Measurements from ENCODE around the gene AGAP3.

AGAP3 gene

DNA sequence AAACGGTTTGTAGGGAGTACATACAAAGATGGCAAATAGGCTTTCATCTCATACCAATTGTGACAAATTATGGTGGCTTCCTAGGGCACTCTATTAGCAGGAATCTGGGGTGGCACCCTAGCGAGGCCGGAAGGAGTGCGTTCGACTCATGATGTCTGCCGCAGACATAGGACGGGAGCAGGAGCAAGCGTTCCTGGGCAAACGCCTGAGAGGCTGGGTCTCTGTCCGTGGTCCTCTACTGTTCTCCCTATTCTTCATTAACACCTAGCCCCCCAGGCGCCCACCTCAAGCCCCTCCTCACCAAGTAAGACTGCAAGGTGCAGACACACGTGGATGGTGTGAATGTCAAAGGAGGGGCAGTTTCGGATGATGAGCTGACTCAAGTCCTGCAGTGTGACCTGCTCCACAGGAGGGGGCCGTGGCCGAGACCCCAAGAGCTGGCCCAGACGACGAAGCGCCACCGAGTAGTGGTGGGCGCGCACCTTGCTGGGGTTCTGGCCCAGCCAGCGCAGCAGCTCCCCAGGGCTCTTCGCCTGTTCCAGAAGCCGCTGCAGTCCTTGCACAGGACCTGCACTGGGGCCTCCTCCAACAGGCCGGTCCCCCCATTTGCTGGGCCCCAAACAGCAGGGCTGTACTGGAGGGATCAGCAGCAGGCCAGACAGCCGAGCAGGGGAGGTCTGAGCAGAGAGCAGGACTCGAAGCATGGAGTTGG, 6.9 kb upstream of the AGAP3 start:
- TF ChIP-seq, protein P1, sequence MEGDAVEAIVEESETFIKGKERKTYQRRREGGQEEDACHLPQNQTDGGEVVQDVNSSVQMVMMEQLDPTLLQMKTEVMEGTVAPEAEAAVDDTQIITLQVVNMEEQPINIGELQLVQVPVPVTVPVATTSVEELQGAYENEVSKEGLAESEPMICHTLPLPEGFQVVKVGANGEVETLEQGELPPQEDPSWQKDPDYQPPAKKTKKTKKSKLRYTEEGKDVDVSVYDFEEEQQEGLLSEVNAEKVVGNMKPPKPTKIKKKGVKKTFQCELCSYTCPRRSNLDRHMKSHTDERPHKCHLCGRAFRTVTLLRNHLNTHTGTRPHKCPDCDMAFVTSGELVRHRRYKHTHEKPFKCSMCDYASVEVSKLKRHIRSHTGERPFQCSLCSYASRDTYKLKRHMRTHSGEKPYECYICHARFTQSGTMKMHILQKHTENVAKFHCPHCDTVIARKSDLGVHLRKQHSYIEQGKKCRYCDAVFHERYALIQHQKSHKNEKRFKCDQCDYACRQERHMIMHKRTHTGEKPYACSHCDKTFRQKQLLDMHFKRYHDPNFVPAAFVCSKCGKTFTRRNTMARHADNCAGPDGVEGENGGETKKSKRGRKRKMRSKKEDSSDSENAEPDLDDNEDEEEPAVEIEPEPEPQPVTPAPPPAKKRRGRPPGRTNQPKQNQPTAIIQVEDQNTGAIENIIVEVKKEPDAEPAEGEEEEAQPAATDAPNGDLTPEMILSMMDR (IDR thresholded peaks at IDR 0.05; ENCODE audit: low read depth, low read length, missing control alignments): no peak
- peak overlapping the region; percentile 93 for H3K4me3 ChIP-seq (ENCODE audit: low read depth, low read length)
- no peak for DNase-seq (ENCODE audit: low read depth)
- in situ Hi-C loops (cut with HindIII; ENCODE audit: low sequenced_read_pairs): no loop called here

DNA sequence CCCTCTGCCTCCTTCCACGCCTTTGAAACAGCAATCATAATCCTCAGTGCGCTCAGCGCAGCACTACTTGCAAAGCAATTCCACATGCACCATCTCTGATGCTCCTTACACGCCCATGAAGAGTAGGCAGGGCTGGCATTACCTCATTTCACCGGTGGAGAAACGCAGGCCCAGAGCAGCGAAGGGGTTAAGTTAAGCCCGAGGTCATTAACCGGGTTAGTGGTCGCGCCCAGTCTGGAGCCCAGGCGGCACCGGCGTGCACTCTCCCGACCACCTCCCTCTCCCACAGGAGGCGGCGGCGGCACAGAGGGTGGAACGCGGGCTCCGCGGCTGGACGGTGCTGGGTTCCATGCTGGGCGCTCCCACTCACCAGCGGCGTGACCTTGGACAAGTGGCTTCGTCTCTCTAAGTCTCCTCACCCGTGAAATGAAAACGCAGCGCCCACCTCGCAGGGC, 6.2 kb upstream of the AGAP3 start:
- H3K4me3 ChIP-seq (ENCODE audit: low read depth, low read length): peak overlapping the region; percentile 93
- TF ChIP-seq, protein P1 (IDR thresholded peaks at IDR 0.05; ENCODE audit: low read depth, low read length, missing control alignments): no peak
- DNase-seq (ENCODE audit: low read depth): no peak
- in situ Hi-C loops (cut with HindIII; ENCODE audit: low sequenced_read_pairs): no loop called here

DNA sequence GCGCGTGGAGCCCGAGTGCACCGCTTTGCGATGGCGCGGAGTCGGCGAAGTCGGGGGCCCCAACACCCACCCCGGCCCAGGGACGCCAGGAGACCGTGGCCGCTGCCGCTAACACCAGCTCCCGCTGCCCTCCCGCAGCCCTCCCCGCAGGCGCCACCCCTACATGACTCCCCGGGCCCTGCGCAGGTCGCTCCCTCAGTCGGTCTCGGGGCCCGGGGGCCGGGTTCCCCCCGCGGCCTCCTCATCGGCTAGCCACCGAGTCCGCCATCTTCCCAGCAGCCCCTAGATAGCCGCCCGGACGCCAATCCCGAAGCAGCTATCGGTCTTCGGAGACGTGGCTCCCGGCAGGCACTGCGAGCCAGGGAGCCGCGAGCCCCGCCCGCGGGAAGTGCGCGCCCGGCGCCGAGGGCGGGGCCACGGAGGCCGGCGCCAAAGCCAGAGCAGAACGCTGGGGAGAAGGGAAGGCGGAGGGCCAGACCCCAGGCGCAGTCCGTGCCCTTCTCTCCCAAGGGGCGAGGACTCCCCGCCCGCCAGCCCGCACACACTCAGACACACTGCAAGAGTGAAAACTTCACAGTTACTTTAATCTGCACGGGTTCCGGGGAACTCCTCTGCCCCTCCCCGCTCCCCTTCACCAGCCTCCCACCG, 5.6 kb upstream of the AGAP3 start, which contains the start of gene FASTK:
TSS of gene FASTK (minus strand) at position 288 of the 648 bp plus-strand sequence. CDS start at position 245, 43 bp downstream.
- in situ Hi-C loops (cut with HindIII; ENCODE audit: low sequenced_read_pairs): no loop called here
- peak; percentile 72 for DNase-seq (ENCODE audit: low read depth)
- TF ChIP-seq, protein P1 (IDR thresholded peaks at IDR 0.05; ENCODE audit: low read depth, low read length, missing control alignments): no peak
- H3K4me3 ChIP-seq (ENCODE audit: low read depth, low read length): peak within 1 kb of the TSS; percentile 93

DNA sequence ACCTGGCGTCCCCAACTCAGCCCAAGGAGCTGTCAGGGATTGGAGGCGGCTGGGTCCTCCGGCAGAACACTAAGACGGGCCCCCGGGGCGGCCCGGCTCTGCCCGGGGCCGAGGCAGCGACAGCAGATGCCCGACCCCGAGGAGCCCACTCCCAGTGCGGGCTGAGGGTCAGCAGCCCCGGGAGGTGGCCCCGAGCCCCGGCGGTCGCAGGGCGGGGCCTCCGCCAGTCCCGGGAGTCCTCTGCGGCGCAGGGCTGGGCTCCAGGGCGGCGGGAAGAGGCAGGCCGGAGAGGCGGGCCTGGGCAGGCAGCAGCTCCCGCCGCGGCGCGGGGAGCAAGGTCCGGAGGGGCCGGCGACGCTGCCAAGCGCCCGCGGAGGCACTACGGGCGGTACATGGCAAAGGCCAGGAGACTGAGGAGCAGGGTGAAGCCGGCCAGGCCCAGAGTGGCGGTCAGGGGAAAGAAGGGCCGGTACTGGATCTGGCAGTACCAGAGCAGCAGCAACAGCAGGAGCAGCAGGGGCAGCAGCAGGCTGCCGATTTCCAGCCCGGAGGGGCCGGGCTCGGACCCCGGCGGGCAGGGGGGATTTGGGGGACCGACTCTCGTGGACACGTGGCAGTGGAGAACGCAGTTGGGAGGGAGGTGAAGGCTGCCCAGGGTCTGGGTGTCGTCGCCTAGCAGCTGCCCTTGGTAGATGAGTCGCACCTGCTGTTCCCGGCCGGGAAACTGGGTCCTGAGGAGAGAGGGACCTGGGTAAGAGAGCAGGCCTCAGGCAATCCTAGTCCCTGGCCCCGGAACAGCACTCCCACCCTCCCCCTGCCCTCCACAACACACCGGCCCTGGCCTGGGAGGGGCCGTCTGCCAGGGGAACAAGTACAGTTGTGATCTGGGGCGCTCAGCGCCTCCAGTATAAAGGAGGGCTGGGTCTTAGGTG, 4.8 kb upstream of the AGAP3 start:
- in situ Hi-C loops (cut with HindIII; ENCODE audit: low sequenced_read_pairs): no loop called here
- TF ChIP-seq, protein P1 (IDR thresholded peaks at IDR 0.05; ENCODE audit: low read depth, low read length, missing control alignments): no peak
- H3K4me3 ChIP-seq (ENCODE audit: low read depth, low read length): peak overlapping the region; percentile 93

DNA sequence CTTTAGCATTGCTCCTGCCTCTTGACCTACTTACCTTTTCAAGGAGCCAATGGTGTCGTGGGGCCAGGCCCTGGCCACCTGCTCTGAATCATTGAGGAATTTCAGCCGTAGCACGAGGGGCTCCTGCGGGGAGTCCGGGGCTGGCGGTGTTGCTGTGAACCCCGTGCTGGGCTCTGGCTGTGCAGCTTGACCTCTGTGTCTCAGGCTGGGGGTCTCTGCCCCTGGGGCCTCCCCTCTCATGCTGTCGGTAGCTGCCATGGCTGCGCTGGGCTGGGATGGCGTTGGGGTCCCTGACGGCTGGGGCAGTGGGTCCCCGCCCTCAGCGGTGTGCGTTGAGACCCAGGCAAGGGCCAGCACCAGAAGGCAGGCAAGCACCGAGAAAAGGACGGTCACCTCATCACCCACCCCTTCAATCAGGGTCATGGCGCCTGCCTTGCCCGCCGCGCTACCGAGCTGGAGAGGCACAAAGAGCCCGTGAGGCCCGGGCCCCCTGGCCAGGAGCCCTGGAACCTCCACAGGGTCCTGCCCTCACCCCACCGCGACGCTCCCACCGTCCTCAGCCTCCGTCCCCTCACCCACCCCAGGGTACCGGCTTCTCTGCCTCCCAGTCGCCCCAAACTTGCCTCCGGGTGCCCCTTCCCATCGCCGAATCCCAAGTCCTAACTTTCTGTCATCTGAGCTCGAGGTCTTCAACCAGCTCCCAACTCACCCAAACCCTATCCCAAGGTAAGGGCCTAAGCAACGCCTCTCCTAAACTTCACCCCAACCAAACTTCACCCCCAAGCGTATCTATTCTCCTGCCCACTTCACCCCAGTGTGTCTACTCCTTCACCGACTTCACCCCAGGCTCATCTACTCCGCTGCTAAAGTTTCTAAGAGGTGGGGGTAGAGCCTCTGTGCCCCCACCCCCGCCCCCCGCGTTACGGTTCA, 3.9 kb upstream of the AGAP3 start:
- TF ChIP-seq, protein P1 (IDR thresholded peaks at IDR 0.05; ENCODE audit: low read depth, low read length, missing control alignments): no peak
- in situ Hi-C loops (cut with HindIII; ENCODE audit: low sequenced_read_pairs): no loop called here
- H3K4me3 ChIP-seq (ENCODE audit: low read depth, low read length): peak overlapping the region; percentile 93
- DNase-seq (ENCODE audit: low read depth): no peak

More for the DNA sequence above, 4.8 kb upstream of the AGAP3 start:
- DNase-seq (ENCODE audit: low read depth): no peak
